MM.1S (cell line): ENCODE results near the gene MPI.

Source experiments
- CTCF ChIP-seq: fragments of 300-600 bp; sonication (generic); IDR thresholded peaks from 2 replicates; pipeline ENCODE4 v1.5.1; 2016; ENCODE audit warnings: antibody characterized with exemption, low read length, mixed read lengths
- EZH2 ChIP-seq: fragments of 300-600 bp; sonication (generic); optimal IDR thresholded peaks from 2 replicates; pipeline ENCODE3; 2017; ENCODE audit warnings: low read depth, mild to moderate bottlenecking, antibody characterized with exemption, low read length, mixed read lengths
- EZH2phosphoT487 ChIP-seq: fragments of 300-600 bp; sonication (generic); IDR thresholded peaks from 2 replicates; pipeline ENCODE4 v1.6.1; 2018; ENCODE audit warnings: antibody characterized with exemption, low read length

- TF ChIP-seq CTCF, result no peak
- TF ChIP-seq EZH2, result no peak
- TF ChIP-seq EZH2phosphoT487, result no peak
Measured at GRCh38 chr15:74908635-74909034, 18.8 kb downstream of the MPI start.
